ENCODE data around the gene SLC7A14. TPM values are rescaled to one million over a fixed set of nuclear protein-coding genes. Genes with fewer than 3 reads are reported as not detected.

The SLC7A14 gene
- total and polyA plus RNA-seq, 2 donors (not counting 3 experiments of a cell fraction or from before 2014, with no cell fraction given): 0.07 to 0.57 TPM

- H4K20me1 ChIP-seq (replicated peaks; ENCODE audit: control insufficient read depth, extremely low read depth, insufficient read depth, low read length): no peaks in the 10 kb centered on the region
- TF ChIP-seq JUN (IDR thresholded peaks at IDR 0.05; ENCODE audit: borderline replicate concordance, insufficient read depth, insufficient read length, low read depth): no peak
- no peak for TF ChIP-seq MYC (IDR thresholded peaks at IDR 0.05; ENCODE audit: low read depth, low read length)
- TF ChIP-seq EZH2 (IDR thresholded peaks at IDR 0.05; ENCODE audit: borderline replicate concordance, low read depth, low read length, severe bottlenecking): no peak
- TF ChIP-seq, protein P1, sequence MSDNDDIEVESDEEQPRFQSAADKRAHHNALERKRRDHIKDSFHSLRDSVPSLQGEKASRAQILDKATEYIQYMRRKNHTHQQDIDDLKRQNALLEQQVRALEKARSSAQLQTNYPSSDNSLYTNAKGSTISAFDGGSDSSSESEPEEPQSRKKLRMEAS (IDR thresholded peaks at IDR 0.05; ENCODE audit: insufficient read depth, insufficient read length): no peak
- TF ChIP-seq POLR2A (IDR thresholded peaks at IDR 0.05; ENCODE audit: low read depth, low read length): no peak
- no peak for TF ChIP-seq POLR2AphosphoS5 (IDR thresholded peaks at IDR 0.05; ENCODE audit: insufficient read depth, low read depth, low read length)
- no peak for TF ChIP-seq GATA2 (IDR thresholded peaks at IDR 0.05; ENCODE audit: insufficient read depth, insufficient read length, low read depth, low read length)
- no peak for TF ChIP-seq FOS (IDR thresholded peaks at IDR 0.05; ENCODE audit: borderline replicate concordance, insufficient read depth, low read length)
- TF ChIP-seq, protein P2, sequence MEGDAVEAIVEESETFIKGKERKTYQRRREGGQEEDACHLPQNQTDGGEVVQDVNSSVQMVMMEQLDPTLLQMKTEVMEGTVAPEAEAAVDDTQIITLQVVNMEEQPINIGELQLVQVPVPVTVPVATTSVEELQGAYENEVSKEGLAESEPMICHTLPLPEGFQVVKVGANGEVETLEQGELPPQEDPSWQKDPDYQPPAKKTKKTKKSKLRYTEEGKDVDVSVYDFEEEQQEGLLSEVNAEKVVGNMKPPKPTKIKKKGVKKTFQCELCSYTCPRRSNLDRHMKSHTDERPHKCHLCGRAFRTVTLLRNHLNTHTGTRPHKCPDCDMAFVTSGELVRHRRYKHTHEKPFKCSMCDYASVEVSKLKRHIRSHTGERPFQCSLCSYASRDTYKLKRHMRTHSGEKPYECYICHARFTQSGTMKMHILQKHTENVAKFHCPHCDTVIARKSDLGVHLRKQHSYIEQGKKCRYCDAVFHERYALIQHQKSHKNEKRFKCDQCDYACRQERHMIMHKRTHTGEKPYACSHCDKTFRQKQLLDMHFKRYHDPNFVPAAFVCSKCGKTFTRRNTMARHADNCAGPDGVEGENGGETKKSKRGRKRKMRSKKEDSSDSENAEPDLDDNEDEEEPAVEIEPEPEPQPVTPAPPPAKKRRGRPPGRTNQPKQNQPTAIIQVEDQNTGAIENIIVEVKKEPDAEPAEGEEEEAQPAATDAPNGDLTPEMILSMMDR (IDR thresholded peaks at IDR 0.05; ENCODE audit: extremely low read depth in 1 of 2, insufficient read depth in 1 of 2, low read depth in 1 of 2, low read length in 2 of 2): no peak
- no TSS peak for BruUV-seq (replicated peaks)
- intact Hi-C loops (cut with micrococcal nuclease) (no loop called here), dilution Hi-C loops (cut with MboI; ENCODE audit: extremely low pct_ligation_motif_present, low sequenced_read_pairs) (no loop called here)
- ChIA-PET POLR2A (no interaction called here), CTCF (interaction anchor here (0.9 to 1.7 kb wide), 3 partner anchors 10 to 327 kb away, joined by 3 to 5 read pairs (median 4); no protein-coding TSS in a partner anchor)
- DNase-seq (ENCODE audit: low read depth, low spot score) (no peak), FAIRE-seq (no peak)
- H3K9ac ChIP-seq (replicated peaks; ENCODE audit: extremely low read depth, insufficient read depth, low read length): no peak overlapping the region
- H3K36me3 ChIP-seq (ENCODE audit: control insufficient read depth in 2 of 2, extremely low read depth in 1 of 2, insufficient read depth in 2 of 2, low read length in 2 of 2): no peaks in the 10 kb centered on the region
- H3K9me3 ChIP-seq (replicated peaks; ENCODE audit: control insufficient read depth, insufficient read depth, low read length): no peaks in the 10 kb centered on the region
- no peaks in the 10 kb centered on the region for H3K9me1 ChIP-seq (replicated peaks; ENCODE audit: control insufficient read depth, extremely low read depth, insufficient read depth, low read length)
- H3K4me3 ChIP-seq (replicated peaks in 1 of 3; ENCODE audit: insufficient read depth in 1 of 3, low read depth in 1 of 3, low read length in 3 of 3): no peak overlapping the region
- H3K4me2 ChIP-seq (ENCODE audit: insufficient read depth, low read length): no peak overlapping the region
- no peaks in the 10 kb centered on the region for H3K79me2 ChIP-seq (ENCODE audit: control insufficient read depth, insufficient read depth, low read length)
- no peaks in the 10 kb centered on the region for H3K4me1 ChIP-seq (ENCODE audit: control insufficient read depth, extremely low read depth, insufficient read depth, low read length)
- no peaks in the 10 kb centered on the region for H3K27me3 ChIP-seq (ENCODE audit: control insufficient read depth in 2 of 2, insufficient read depth in 2 of 2, low read length in 2 of 2)
- H2AFZ ChIP-seq (ENCODE audit: low read depth, low read length): no peak overlapping the region
- H3K27ac ChIP-seq (ENCODE audit: insufficient read depth, low read depth, low read length): no peak overlapping the region
These were observed 101.0 kb downstream of the SLC7A14 start for GRCh38 chr3:170484869-170485268.
